Measurements from ENCODE around the gene CSF3R.

- TF ChIP-seq, protein P1, sequence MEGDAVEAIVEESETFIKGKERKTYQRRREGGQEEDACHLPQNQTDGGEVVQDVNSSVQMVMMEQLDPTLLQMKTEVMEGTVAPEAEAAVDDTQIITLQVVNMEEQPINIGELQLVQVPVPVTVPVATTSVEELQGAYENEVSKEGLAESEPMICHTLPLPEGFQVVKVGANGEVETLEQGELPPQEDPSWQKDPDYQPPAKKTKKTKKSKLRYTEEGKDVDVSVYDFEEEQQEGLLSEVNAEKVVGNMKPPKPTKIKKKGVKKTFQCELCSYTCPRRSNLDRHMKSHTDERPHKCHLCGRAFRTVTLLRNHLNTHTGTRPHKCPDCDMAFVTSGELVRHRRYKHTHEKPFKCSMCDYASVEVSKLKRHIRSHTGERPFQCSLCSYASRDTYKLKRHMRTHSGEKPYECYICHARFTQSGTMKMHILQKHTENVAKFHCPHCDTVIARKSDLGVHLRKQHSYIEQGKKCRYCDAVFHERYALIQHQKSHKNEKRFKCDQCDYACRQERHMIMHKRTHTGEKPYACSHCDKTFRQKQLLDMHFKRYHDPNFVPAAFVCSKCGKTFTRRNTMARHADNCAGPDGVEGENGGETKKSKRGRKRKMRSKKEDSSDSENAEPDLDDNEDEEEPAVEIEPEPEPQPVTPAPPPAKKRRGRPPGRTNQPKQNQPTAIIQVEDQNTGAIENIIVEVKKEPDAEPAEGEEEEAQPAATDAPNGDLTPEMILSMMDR (IDR thresholded peaks at IDR 0.05): no peak
- TF ChIP-seq POLR2A (IDR thresholded peaks at IDR 0.05): no peak
These were observed 27.3 kb downstream of the CSF3R start for GRCh38 chr1:36455386-36455785.

All from suprapubic skin (tissue), 3 donors.